ENCODE measurements around the gene CTNNA3.

CTNNA3 gene

DNA sequence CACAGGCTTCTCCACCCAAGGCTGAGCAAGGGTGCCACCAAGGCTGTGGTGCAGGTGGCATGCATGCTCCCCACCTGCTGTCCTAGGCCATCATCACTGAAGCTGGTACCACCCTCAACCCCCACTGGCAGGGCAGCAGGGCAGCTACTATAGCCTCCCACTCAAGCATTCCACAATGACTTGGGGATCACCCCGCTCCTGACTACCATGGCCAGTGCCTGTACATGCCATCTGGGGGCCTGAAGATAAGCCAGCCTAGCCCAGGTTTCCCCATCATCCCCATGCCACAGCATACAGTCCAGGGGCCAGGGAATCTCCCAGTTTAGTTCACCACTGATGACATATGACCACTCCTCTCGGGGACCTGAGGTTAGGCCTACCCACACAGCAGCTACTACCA lies 1281.1 kb downstream of the CTNNA3 start:
- no peaks in the 10 kb centered on the region; the same call in 1 of the 2 replicates for H3K9me3 ChIP-seq (ENCODE audit: control insufficient read depth, insufficient read depth, low read depth, low read length)
- no peaks in the 10 kb centered on the region for H3K36me3 ChIP-seq (ENCODE audit: control insufficient read depth in 2 of 2, insufficient read depth in 1 of 2, low read length in 2 of 2)
- TF ChIP-seq ZBTB48 (tag by site-specific recombination; IDR thresholded peaks at IDR 0.05) = no peak
- no peak for TF ChIP-seq ZNF416 (tag by site-specific recombination; IDR thresholded peaks at IDR 0.05)
- no peak for TF ChIP-seq ZNF335 (tag by site-specific recombination; conservative IDR thresholded peaks at IDR 0.05)
- TF ChIP-seq ZBTB8A (tag by site-specific recombination; IDR thresholded peaks at IDR 0.05) = no peak
- TF ChIP-seq ZNF707 (tag by site-specific recombination; IDR thresholded peaks at IDR 0.05) = no peak
- TF ChIP-seq ZNF658 (tag by site-specific recombination; IDR thresholded peaks at IDR 0.05) = no peak
- TF ChIP-seq, protein P1, sequence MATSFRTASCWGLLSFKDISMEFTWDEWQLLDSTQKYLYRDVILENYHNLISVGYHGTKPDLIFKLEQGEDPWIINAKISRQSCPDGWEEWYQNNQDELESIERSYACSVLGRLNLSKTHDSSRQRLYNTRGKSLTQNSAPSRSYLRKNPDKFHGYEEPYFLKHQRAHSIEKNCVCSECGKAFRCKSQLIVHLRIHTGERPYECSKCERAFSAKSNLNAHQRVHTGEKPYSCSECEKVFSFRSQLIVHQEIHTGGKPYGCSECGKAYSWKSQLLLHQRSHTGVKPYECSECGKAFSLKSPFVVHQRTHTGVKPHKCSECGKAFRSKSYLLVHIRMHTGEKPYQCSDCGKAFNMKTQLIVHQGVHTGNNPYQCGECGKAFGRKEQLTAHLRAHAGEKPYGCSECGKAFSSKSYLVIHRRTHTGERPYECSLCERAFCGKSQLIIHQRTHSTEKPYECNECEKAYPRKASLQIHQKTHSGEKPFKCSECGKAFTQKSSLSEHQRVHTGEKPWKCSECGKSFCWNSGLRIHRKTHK (tag by site-specific recombination; IDR thresholded peaks at IDR 0.05) = no peak
- no peak for TF ChIP-seq ZIC2 (tag by site-specific recombination; IDR thresholded peaks at IDR 0.05)
- no peak for TF ChIP-seq MEIS1 (CRISPR knock-in tag; IDR thresholded peaks at IDR 0.05; ENCODE audit: borderline replicate concordance)
- TF ChIP-seq, protein P2, sequence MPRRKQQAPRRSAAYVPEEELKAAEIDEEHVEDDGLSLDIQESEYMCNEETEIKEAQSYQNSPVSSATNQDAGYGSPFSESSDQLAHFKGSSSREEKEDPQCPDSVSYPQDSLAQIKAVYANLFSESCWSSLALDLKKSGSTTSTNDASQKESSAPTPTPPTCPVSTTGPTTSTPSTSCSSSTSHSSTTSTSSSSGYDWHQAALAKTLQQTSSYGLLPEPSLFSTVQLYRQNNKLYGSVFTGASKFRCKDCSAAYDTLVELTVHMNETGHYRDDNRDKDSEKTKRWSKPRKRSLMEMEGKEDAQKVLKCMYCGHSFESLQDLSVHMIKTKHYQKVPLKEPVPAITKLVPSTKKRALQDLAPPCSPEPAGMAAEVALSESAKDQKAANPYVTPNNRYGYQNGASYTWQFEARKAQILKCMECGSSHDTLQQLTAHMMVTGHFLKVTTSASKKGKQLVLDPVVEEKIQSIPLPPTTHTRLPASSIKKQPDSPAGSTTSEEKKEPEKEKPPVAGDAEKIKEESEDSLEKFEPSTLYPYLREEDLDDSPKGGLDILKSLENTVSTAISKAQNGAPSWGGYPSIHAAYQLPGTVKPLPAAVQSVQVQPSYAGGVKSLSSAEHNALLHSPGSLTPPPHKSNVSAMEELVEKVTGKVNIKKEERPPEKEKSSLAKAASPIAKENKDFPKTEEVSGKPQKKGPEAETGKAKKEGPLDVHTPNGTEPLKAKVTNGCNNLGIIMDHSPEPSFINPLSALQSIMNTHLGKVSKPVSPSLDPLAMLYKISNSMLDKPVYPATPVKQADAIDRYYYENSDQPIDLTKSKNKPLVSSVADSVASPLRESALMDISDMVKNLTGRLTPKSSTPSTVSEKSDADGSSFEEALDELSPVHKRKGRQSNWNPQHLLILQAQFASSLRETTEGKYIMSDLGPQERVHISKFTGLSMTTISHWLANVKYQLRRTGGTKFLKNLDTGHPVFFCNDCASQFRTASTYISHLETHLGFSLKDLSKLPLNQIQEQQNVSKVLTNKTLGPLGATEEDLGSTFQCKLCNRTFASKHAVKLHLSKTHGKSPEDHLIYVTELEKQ (tag by site-specific recombination; IDR thresholded peaks at IDR 0.05; ENCODE audit: borderline replicate concordance) = no peak
- no peak for TF ChIP-seq ZBTB26 (tag by site-specific recombination; optimal IDR thresholded peaks at IDR 0.05)
- no peak for TF ChIP-seq ZNF791 (tag by site-specific recombination; IDR thresholded peaks at IDR 0.05)
- TF ChIP-seq ZNF404 (tag by site-specific recombination; IDR thresholded peaks at IDR 0.05) = no peak
- no peak for TF ChIP-seq ZBTB49 (tag by site-specific recombination; IDR thresholded peaks at IDR 0.05; ENCODE audit: low read depth)
- TF ChIP-seq WT1 (tag by site-specific recombination; IDR thresholded peaks at IDR 0.05) = no peak
- no peak for TF ChIP-seq ZNF792 (tag by site-specific recombination; IDR thresholded peaks at IDR 0.05)
- TF ChIP-seq ZNF184 (tag by site-specific recombination; IDR thresholded peaks at IDR 0.05) = no peak
- TF ChIP-seq ZNF211 (tag by site-specific recombination; IDR thresholded peaks at IDR 0.05; ENCODE audit: low read depth) = no peak
- H3K27ac ChIP-seq (ENCODE audit: extremely low read depth, low read depth, low read length) = no peak overlapping the region
- ChIA-PET POLR2A (no interaction called here), CTCF (no interaction called here)
- no peaks in the 10 kb centered on the region for H3K4me1 ChIP-seq (ENCODE audit: control insufficient read depth, insufficient read depth, low read length)
- H3K4me3 ChIP-seq (ENCODE audit: low read depth, low read length) = no peak overlapping the region

DNA sequence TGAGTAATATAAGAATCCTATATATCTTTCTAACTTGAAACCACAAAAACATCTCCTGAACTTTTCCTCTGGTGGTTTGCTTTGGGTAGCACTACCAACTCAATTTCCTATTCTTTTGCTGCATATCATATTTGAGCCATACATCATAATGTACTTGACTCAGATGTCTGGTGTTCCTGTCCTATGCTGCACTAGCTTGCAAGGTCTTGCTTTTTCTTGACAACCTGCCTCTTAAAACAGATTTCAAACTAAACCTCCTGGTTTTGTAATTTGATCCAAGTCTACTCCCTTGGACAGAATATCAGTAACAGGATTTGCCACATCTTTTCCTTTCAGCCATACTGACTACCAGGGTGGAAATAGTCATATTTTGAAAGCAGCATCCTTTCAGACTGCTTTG lies 1290.4 kb downstream of the CTNNA3 start:
- CTCF ChIA-PET = no interaction called here
- TF ChIP-seq SP2 (tag by site-specific recombination; IDR thresholded peaks at IDR 0.05) (no peak), ZNF174 (tag by site-specific recombination; IDR thresholded peaks at IDR 0.05) (no peak)
- POLR2A ChIA-PET = no interaction called here

More for the DNA sequence above, 1290.4 kb downstream of the CTNNA3 start:
- no peak overlapping the region for H3K4me3 ChIP-seq (ENCODE audit: low read depth, low read length)
- no peak overlapping the region for H3K27ac ChIP-seq (ENCODE audit: extremely low read depth, low read depth, low read length)
- no peaks in the 10 kb centered on the region for H3K4me1 ChIP-seq (ENCODE audit: control insufficient read depth, insufficient read depth, low read length)
- no peaks in the 10 kb centered on the region for H3K36me3 ChIP-seq (ENCODE audit: control insufficient read depth in 2 of 2, insufficient read depth in 1 of 2, low read length in 2 of 2)
- no peaks in the 10 kb centered on the region for H3K9me3 ChIP-seq (ENCODE audit: control insufficient read depth, insufficient read depth, low read depth, low read length)
